ENCODE data around the gene IL1R1. TPM values are rescaled to one million over a fixed set of nuclear protein-coding genes. Genes with fewer than 3 reads are reported as not detected.

The IL1R1 gene
- polyA plus RNA-seq, 4 donors, result 2.9 to 36.7 (median 17.2) TPM

- Histone ChIP-seq H3K27me3 (ENCODE audit: control insufficient read depth in 3 of 3, insufficient read depth in 3 of 3, low read length in 3 of 3) (no peaks in the 10 kb centered on the region), H3K9me3 (ENCODE audit: control insufficient read depth in 2 of 2, insufficient read depth in 1 of 2, low read depth in 1 of 2, low read length in 1 of 2) (no peaks in the 10 kb centered on the region), H3K27ac (ENCODE audit: low read depth in 1 of 3, low read length in 2 of 3) (peak overlapping the region in 2 of 3 donors; percentile 11 to 15), H3K4me1 (ENCODE audit: control insufficient read depth in 3 of 3, insufficient read depth in 2 of 3, low read depth in 1 of 3, low read length in 2 of 3) (peaks cover 0 to 5% (median 0%) of the 10 kb centered on the region in 3 donors), H3K4me3 (ENCODE audit: low read depth in 1 of 3, low read length in 3 of 3) (no peak overlapping the region), H3K36me3 (ENCODE audit: control insufficient read depth in 3 of 3, insufficient read depth in 2 of 3, low read depth in 1 of 3, low read length in 3 of 3) (no peaks in the 10 kb centered on the region)
- FAIRE-seq, result no peak
- WGBS, 3 donors, result 56 to 72% (median 65%) methylated on average over 5 of the region's 5 CpGs
- no peak for DNase-seq
Observed at GRCh38 chr2:102114851-102115497, 27.6 kb upstream of the IL1R1 start.

GRCh38 chr2:102116630-102117471 lies 25.7 kb upstream of the IL1R1 start:
- H3K27ac ChIP-seq (ENCODE audit: low read depth in 1 of 3, low read length in 2 of 3), result peak overlapping the region in 2 of 3 donors; percentile 5 to 74

GRCh38 chr2:102117472-102117858 lies 25.1 kb upstream of the IL1R1 start:
- H3K9me3 ChIP-seq (ENCODE audit: control insufficient read depth in 2 of 2, insufficient read depth in 1 of 2, low read depth in 1 of 2, low read length in 1 of 2), result no peaks in the 10 kb centered on the region
- no peak for FAIRE-seq
- H3K27me3 ChIP-seq (ENCODE audit: control insufficient read depth in 3 of 3, insufficient read depth in 3 of 3, low read length in 3 of 3), result no peaks in the 10 kb centered on the region
- 66 to 86% (median 81%) methylated on average over 6 of the region's 6 CpGs for WGBS, 3 donors
- peaks cover 0 to 5% (median 0%) of the 10 kb centered on the region in 3 donors for H3K4me1 ChIP-seq (ENCODE audit: control insufficient read depth in 3 of 3, insufficient read depth in 2 of 3, low read depth in 1 of 3, low read length in 2 of 3)
- peak in 1 of 2 donors; percentile 17 for DNase-seq
- peak overlapping the region in 1 of 3 donors; percentile 5 for H3K27ac ChIP-seq (ENCODE audit: low read depth in 1 of 3, low read length in 2 of 3)
- no peaks in the 10 kb centered on the region for H3K36me3 ChIP-seq (ENCODE audit: control insufficient read depth in 3 of 3, insufficient read depth in 2 of 3, low read depth in 1 of 3, low read length in 3 of 3)
- no peak overlapping the region for H3K4me3 ChIP-seq (ENCODE audit: low read depth in 1 of 3, low read length in 3 of 3)

More at GRCh38 chr2:102116630-102117471, 25.7 kb upstream of the IL1R1 start:
- Histone ChIP-seq H3K9me3 (ENCODE audit: control insufficient read depth in 2 of 2, insufficient read depth in 1 of 2, low read depth in 1 of 2, low read length in 1 of 2) (no peaks in the 10 kb centered on the region), H3K4me1 (ENCODE audit: control insufficient read depth in 3 of 3, insufficient read depth in 2 of 3, low read depth in 1 of 3, low read length in 2 of 3) (peaks cover 0 to 5% (median 0%) of the 10 kb centered on the region in 3 donors), H3K27me3 (ENCODE audit: control insufficient read depth in 3 of 3, insufficient read depth in 3 of 3, low read length in 3 of 3) (no peaks in the 10 kb centered on the region), H3K4me3 (ENCODE audit: low read depth in 1 of 3, low read length in 3 of 3) (no peak overlapping the region), H3K36me3 (ENCODE audit: control insufficient read depth in 3 of 3, insufficient read depth in 2 of 3, low read depth in 1 of 3, low read length in 3 of 3) (no peaks in the 10 kb centered on the region)
- no peak for DNase-seq
- WGBS, 3 donors, result 58 to 76% (median 70%) methylated on average over 8 of the region's 8 CpGs
- FAIRE-seq, result no peak

DNA sequence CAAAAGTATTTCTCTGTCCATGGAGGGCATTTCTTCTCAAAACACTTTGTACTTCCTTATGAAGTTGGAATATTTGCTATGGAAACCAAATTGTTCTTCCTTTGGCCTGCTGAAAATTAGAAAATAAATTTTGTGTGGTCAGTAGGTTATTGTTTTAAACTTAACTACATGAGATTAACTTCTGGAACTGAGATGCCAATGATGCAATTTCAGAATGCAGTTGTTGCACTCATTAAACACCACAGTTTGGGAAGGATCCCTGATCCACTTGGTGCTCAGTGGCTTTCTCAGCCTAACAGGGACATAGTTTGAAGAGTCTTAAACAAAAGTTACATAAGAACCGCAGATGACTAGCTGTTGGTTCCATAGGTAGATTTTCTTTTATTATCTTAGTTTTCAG lies 23.3 kb upstream of the IL1R1 start:
- 90 to 97% (median 93%) methylated on average over 1 of the region's 1 CpG for WGBS, 3 donors
- FAIRE-seq (no peak), DNase-seq (no peak)
- no peak overlapping the region for H3K27ac ChIP-seq (ENCODE audit: low read depth in 1 of 3, low read length in 2 of 3)
- H3K36me3 ChIP-seq (ENCODE audit: control insufficient read depth in 3 of 3, insufficient read depth in 2 of 3, low read depth in 1 of 3, low read length in 3 of 3), result no peaks in the 10 kb centered on the region
- H3K4me1 ChIP-seq (ENCODE audit: control insufficient read depth in 3 of 3, insufficient read depth in 2 of 3, low read depth in 1 of 3, low read length in 2 of 3), result peaks cover 0 to 5% (median 0%) of the 10 kb centered on the region in 3 donors
- no peaks in the 10 kb centered on the region for H3K27me3 ChIP-seq (ENCODE audit: control insufficient read depth in 3 of 3, insufficient read depth in 3 of 3, low read length in 3 of 3)
- H3K4me3 ChIP-seq (ENCODE audit: low read depth in 1 of 3, low read length in 3 of 3), result no peak overlapping the region
- H3K9me3 ChIP-seq (ENCODE audit: control insufficient read depth in 2 of 2, insufficient read depth in 1 of 2, low read depth in 1 of 2, low read length in 1 of 2), result no peaks in the 10 kb centered on the region

GRCh38 chr2:102120261-102120660 lies 22.3 kb upstream of the IL1R1 start:
- DNase-seq (no peak), FAIRE-seq (no peak)
- Histone ChIP-seq H3K9me3 (ENCODE audit: control insufficient read depth in 2 of 2, insufficient read depth in 1 of 2, low read depth in 1 of 2, low read length in 1 of 2) (no peaks in the 10 kb centered on the region), H3K27me3 (ENCODE audit: control insufficient read depth in 3 of 3, insufficient read depth in 3 of 3, low read length in 3 of 3) (no peaks in the 10 kb centered on the region), H3K4me1 (ENCODE audit: control insufficient read depth in 3 of 3, insufficient read depth in 2 of 3, low read depth in 1 of 3, low read length in 2 of 3) (peaks cover 0 to 5% (median 0%) of the 10 kb centered on the region in 3 donors), H3K4me3 (ENCODE audit: low read depth in 1 of 3, low read length in 3 of 3) (no peak overlapping the region), H3K27ac (ENCODE audit: low read depth in 1 of 3, low read length in 2 of 3) (no peak overlapping the region), H3K36me3 (ENCODE audit: control insufficient read depth in 3 of 3, insufficient read depth in 2 of 3, low read depth in 1 of 3, low read length in 3 of 3) (no peaks in the 10 kb centered on the region)
- 84 to 92% (median 91%) methylated on average over 5 of the region's 5 CpGs for WGBS, 3 donors

DNA sequence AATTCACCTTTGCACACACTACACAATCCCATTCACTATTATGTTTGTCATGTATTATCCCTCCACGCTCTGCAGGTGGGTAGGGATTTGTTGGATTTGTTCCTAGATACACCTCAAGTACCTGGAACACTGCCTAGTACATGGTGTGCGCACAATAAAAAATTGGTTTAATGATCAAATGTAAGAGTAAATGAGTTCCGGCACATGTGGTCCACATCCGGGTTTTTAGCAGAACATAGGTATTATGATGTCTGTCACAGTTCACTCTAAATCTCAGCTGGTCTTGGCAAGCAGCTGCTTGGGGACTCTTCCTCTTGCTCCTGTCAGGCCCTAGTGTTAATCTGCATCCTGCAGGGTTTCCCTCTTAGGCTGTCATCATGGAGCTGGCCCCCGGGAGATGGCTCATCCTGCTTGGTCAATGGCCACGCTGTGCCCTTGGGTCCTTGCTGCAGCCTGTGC lies 21.8 kb upstream of the IL1R1 start:
- H3K27ac ChIP-seq (ENCODE audit: low read depth in 1 of 3, low read length in 2 of 3), result no peak overlapping the region
- H3K4me1 ChIP-seq (ENCODE audit: control insufficient read depth in 3 of 3, insufficient read depth in 2 of 3, low read depth in 1 of 3, low read length in 2 of 3), result peaks cover 0 to 5% (median 0%) of the 10 kb centered on the region in 3 donors
- DNase-seq, result no peak
- no peaks in the 10 kb centered on the region for H3K36me3 ChIP-seq (ENCODE audit: control insufficient read depth in 3 of 3, insufficient read depth in 2 of 3, low read depth in 1 of 3, low read length in 3 of 3)
- H3K27me3 ChIP-seq (ENCODE audit: control insufficient read depth in 3 of 3, insufficient read depth in 3 of 3, low read length in 3 of 3), result no peaks in the 10 kb centered on the region
- 81 to 87% (median 83%) methylated on average over 6 of the region's 6 CpGs for WGBS, 3 donors
- no peaks in the 10 kb centered on the region for H3K9me3 ChIP-seq (ENCODE audit: control insufficient read depth in 2 of 2, insufficient read depth in 1 of 2, low read depth in 1 of 2, low read length in 1 of 2)
- FAIRE-seq, result no peak
- no peak overlapping the region for H3K4me3 ChIP-seq (ENCODE audit: low read depth in 1 of 3, low read length in 3 of 3)

- no peaks in the 10 kb centered on the region for H3K27me3 ChIP-seq (ENCODE audit: control insufficient read depth in 3 of 3, insufficient read depth in 3 of 3, low read length in 3 of 3)
- DNase-seq (no peak), FAIRE-seq (no peak)
- H3K4me1 ChIP-seq (ENCODE audit: control insufficient read depth in 3 of 3, insufficient read depth in 2 of 3, low read depth in 1 of 3, low read length in 2 of 3), result no peaks in the 10 kb centered on the region
- H3K9me3 ChIP-seq (ENCODE audit: control insufficient read depth in 2 of 2, insufficient read depth in 1 of 2, low read depth in 1 of 2, low read length in 1 of 2), result no peaks in the 10 kb centered on the region
- no peak overlapping the region for H3K4me3 ChIP-seq (ENCODE audit: low read depth in 1 of 3, low read length in 3 of 3)
- no peaks in the 10 kb centered on the region for H3K36me3 ChIP-seq (ENCODE audit: control insufficient read depth in 3 of 3, insufficient read depth in 2 of 3, low read depth in 1 of 3, low read length in 3 of 3)
- H3K27ac ChIP-seq (ENCODE audit: low read depth in 1 of 3, low read length in 2 of 3), result peak overlapping the region in 1 of 3 donors; percentile 70
- WGBS, 3 donors, result 79 to 88% (median 84%) methylated on average over 3 of the region's 3 CpGs
Observed at GRCh38 chr2:102122115-102122514, 20.4 kb upstream of the IL1R1 start.

DNA sequence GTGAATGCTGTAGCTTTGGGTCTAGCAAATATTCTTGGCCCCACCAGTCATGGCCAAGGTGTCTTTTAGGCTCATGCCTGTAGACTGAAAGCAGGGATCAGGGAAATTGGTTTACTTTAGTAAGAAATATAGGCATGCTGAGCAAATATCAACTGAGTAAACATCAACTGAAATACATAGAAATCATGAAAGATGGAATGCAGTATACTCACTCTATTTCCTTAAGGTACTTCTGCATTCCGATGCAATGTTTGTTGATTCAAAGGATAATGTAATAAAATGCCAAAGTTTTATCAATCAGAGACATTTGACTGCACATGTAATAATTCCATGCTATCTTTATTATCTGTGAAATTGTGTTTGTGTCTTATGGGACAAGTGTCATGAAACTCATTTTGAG lies 19.6 kb upstream of the IL1R1 start:
- no peak for FAIRE-seq
- no peak overlapping the region for H3K27ac ChIP-seq (ENCODE audit: low read depth in 1 of 3, low read length in 2 of 3)

More for the DNA sequence above, 19.6 kb upstream of the IL1R1 start:
- H3K36me3 ChIP-seq (ENCODE audit: control insufficient read depth in 3 of 3, insufficient read depth in 2 of 3, low read depth in 1 of 3, low read length in 3 of 3), result no peaks in the 10 kb centered on the region
- H3K4me1 ChIP-seq (ENCODE audit: control insufficient read depth in 3 of 3, insufficient read depth in 2 of 3, low read depth in 1 of 3, low read length in 2 of 3), result no peaks in the 10 kb centered on the region
- no peak overlapping the region for H3K4me3 ChIP-seq (ENCODE audit: low read depth in 1 of 3, low read length in 3 of 3)
- H3K27me3 ChIP-seq (ENCODE audit: control insufficient read depth in 3 of 3, insufficient read depth in 3 of 3, low read length in 3 of 3), result no peaks in the 10 kb centered on the region
- WGBS, 3 donors, result 42 to 77% (median 74%) methylated on average over 1 of the region's 1 CpG
- H3K9me3 ChIP-seq (ENCODE audit: control insufficient read depth in 2 of 2, insufficient read depth in 1 of 2, low read depth in 1 of 2, low read length in 1 of 2), result no peaks in the 10 kb centered on the region
- DNase-seq, result no peak
